Lung (tissue), 12 donors: Measurements from ENCODE around the gene STK11IP. TPM values are rescaled to one million over a fixed set of nuclear protein-coding genes. Genes with fewer than 3 reads are reported as not detected.

Experiments used
- ATAC-seq: fragments of 200-7000 bp; cut with Tn5 transposase; one replicate; pipeline ENCODE4 v1.9.1; 2020; ENCODE audit warnings: moderate number of reproducible peaks; ENCODE audit not compliant: insufficient read depth, low FRiP score
- DNase-seq, 3 donors: peaks; one replicate each; pipeline ENCODE4 v3.0.0-alpha.2; 2013 to 2017
- H3K27ac ChIP-seq, 2 donors: one replicate each; pipeline ENCODE4 v1.5.1; 2013; ENCODE audit warnings: mild to moderate bottlenecking in 2 of 2, moderate library complexity in 2 of 2, control low read depth in 1 of 2, inconsistent platforms in 1 of 2, low read depth in 1 of 2, low read length in 1 of 2
- H3K27me3 ChIP-seq, 3 donors: one replicate each; pipeline ENCODE4 v1.5.1; 2013; ENCODE audit warnings: low read length in 2 of 3; ENCODE audit not compliant: control insufficient read depth in 3 of 3, insufficient read depth in 3 of 3
- H3K36me3 ChIP-seq, 4 donors: one replicate each; pipeline ENCODE4 v1.5.1; 2013; ENCODE audit warnings: low read length in 4 of 4, mild to moderate bottlenecking in 1 of 4, moderate library complexity in 1 of 4; ENCODE audit not compliant: control insufficient read depth in 4 of 4, insufficient read depth in 4 of 4
- H3K4me1 ChIP-seq, 5 donors: one replicate each; pipeline ENCODE4 v1.5.1; 2013; ENCODE audit warnings: low read length in 5 of 5, mild to moderate bottlenecking in 2 of 5, moderate library complexity in 1 of 5; ENCODE audit not compliant: control insufficient read depth in 5 of 5, insufficient read depth in 5 of 5
- H3K4me3 ChIP-seq: one replicate; pipeline ENCODE4 v1.5.1; 2013; ENCODE audit warnings: mild to moderate bottlenecking, control low read depth, moderate library complexity
- H3K9ac ChIP-seq, 2 donors: one replicate each; pipeline ENCODE4 v1.5.1; 2013; ENCODE audit warnings: low read length in 2 of 2, control low read depth in 1 of 2; ENCODE audit not compliant: insufficient read depth in 1 of 2
- H3K9me3 ChIP-seq, 4 donors: one replicate each; pipeline ENCODE4 v1.5.1; 2013; ENCODE audit warnings: low read length in 3 of 4, mild to moderate bottlenecking in 1 of 4, moderate library complexity in 1 of 4; ENCODE audit not compliant: control insufficient read depth in 4 of 4, insufficient read depth in 3 of 4
- WGBS, 2 donors: extraction: QIAGEN DNeasy Blood & Tissue Kit; methylation state at CpG; one replicate each; pipeline ENCODE4 v1.1.7; 2013; 5-methylcytosine and 5-hydroxymethylcytosine counted together
- polyA plus RNA-seq, 2 donors: library from polyadenylated mRNA; stranded (reverse); fragments of 200-250 nt; gene quantifications; one replicate each; pipeline ENCODE4 v1.2.1, GENCODE V29; 2013
- total RNA-seq, 2 donors: library from RNA; depleted of rRNA in 1 of 2; stranded (reverse); fragments of >200 nt in 1 of 2; gene quantifications; one replicate each; pipeline ENCODE4 v1.2.1, GENCODE V29; 2014 to 2021
- TF ChIP-seq, protein P1 (sequence below): IDR thresholded peaks from 2 replicates; pipeline ENCODE4 v1.5.1; 2012; ENCODE audit warnings: mild to moderate bottlenecking; ENCODE audit errors: control extremely low read depth, extremely low read depth
- donor health status: control.
- donor health status: control.
- donor health status: Bipolar disorder and iron deficiency.
- donor health status: healthy.
- donor health status: DM: yes; HTN: yes; CAD: no.

Gene STK11IP
- total and polyA plus RNA-seq, 4 donors = 21.5 to 46.0 (median 23.1) TPM

DNA sequence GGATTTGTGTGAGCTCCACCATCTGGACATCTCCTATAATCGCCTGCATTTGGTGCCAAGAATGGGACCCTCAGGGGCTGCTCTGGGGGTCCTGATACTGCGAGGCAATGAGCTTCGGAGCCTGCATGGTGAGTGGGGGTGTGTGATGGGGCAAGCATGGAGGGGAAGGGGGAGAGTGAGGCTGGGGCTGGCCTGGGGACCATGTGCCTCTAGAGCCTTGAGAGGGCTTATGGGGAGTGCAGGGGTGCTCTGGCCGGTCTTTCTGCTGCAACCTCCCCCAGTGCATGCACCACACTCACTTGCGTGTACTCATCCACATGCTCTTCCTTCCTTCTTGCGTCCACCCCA, 7.9 kb downstream of the STK11IP start:
- ATAC-seq (no peak), DNase-seq (no peak)
- no peak overlapping the region for H3K4me3 ChIP-seq
- TF ChIP-seq, protein P1, sequence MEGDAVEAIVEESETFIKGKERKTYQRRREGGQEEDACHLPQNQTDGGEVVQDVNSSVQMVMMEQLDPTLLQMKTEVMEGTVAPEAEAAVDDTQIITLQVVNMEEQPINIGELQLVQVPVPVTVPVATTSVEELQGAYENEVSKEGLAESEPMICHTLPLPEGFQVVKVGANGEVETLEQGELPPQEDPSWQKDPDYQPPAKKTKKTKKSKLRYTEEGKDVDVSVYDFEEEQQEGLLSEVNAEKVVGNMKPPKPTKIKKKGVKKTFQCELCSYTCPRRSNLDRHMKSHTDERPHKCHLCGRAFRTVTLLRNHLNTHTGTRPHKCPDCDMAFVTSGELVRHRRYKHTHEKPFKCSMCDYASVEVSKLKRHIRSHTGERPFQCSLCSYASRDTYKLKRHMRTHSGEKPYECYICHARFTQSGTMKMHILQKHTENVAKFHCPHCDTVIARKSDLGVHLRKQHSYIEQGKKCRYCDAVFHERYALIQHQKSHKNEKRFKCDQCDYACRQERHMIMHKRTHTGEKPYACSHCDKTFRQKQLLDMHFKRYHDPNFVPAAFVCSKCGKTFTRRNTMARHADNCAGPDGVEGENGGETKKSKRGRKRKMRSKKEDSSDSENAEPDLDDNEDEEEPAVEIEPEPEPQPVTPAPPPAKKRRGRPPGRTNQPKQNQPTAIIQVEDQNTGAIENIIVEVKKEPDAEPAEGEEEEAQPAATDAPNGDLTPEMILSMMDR = no peak
- no peaks in the 10 kb centered on the region for H3K9me3 ChIP-seq
- H3K36me3 ChIP-seq = peaks cover 7 to 56% (median 34%) of the 10 kb centered on the region in 4 donors
- H3K27ac ChIP-seq = no peak overlapping the region
- no peaks in the 10 kb centered on the region for H3K27me3 ChIP-seq
- 89 to 94% methylated on average over 6 of the region's 6 CpGs for WGBS, 2 donors
- H3K4me1 ChIP-seq = no peaks in the 10 kb centered on the region
- H3K9ac ChIP-seq = no peak overlapping the region

DNA sequence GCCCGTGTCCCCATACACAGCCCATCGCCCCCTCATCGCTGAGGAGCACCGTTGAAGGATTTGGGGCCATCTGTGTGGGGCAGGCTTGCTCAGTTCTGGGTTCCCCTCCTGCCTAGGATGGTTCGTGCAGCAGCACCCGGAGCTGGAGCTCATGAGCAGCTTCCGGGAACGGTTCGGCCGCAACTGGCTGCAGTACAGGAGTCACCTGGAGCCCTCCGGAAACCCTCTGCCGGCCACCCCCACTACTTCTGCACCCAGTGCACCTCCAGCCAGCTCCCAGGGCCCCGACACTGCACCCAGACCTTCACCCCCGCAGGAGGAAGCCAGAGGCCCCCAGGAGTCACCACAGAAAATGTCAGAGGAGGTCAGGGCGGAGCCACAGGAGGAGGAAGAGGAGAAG, 10.3 kb downstream of the STK11IP start:
- DNase-seq = no peak
- WGBS, 2 donors = 90 to 93% methylated on average over 15 of the region's 15 CpGs
- peaks cover 4 to 58% (median 29%) of the 10 kb centered on the region in 4 donors for H3K36me3 ChIP-seq

DNA sequence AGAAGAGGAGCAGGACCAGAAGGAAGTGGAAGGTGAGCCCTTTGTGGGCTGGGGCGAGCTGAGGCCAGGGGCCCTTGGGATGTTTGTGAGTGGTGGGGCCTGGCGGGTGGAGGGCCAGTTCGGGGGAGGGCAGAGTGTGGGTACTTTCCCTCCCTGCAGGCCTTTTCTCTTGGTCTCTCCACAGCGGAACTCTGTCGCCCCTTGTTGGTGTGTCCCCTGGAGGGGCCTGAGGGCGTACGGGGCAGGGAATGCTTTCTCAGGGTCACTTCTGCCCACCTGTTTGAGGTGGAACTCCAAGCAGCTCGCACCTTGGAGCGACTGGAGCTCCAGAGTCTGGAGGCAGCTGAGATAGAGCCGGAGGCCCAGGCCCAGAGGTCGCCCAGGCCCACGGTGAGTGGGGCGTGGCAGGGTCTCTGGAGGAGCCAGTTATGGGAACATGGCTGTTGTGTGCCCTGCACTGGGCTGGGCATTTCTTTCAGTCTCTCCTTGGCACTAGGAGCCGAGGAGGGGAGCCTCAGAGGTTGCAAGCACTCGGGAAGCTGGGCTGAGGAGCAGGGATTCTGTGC, 10.8 kb downstream of the STK11IP start:
- no peak for ATAC-seq
- TF ChIP-seq, protein P1 = no peak
- Histone ChIP-seq H3K36me3 (peaks cover 4 to 59% (median 29%) of the 10 kb centered on the region in 4 donors), H3K27me3 (no peaks in the 10 kb centered on the region), H3K4me1 (no peaks in the 10 kb centered on the region), H3K9ac (no peak overlapping the region), H3K9me3 (no peaks in the 10 kb centered on the region), H3K27ac (no peak overlapping the region), H3K4me3 (no peak overlapping the region)
- no peak for DNase-seq
- 82 to 95% methylated on average over 14 to 15 of the region's 15 CpGs for WGBS, 2 donors

More for the DNA sequence above, 10.3 kb downstream of the STK11IP start:
- Histone ChIP-seq H3K4me1 (no peaks in the 10 kb centered on the region), H3K27me3 (no peaks in the 10 kb centered on the region), H3K4me3 (no peak overlapping the region), H3K27ac (no peak overlapping the region), H3K9me3 (no peaks in the 10 kb centered on the region), H3K9ac (no peak overlapping the region)
- TF ChIP-seq, protein P1 = no peak
- no peak for ATAC-seq
